DOHH2 (cell line): Measurements from ENCODE around the gene PDE4D.

Experiments used
- H3F3A ChIP-seq: fragments of 200-600 bp; sonication (generic), shearing (Covaris generic); 2 replicates; pipeline ENCODE4 v1.6.0; 2016; ENCODE audit warnings: antibody characterized with exemption, mild to moderate bottlenecking; ENCODE audit not compliant: control insufficient read depth, insufficient read depth
- H3K27ac ChIP-seq: fragments of 200-600 bp; sonication (generic); 2 replicates; pipeline ENCODE4 v1.5.1; 2014; ENCODE audit warnings: low read depth, mild to moderate bottlenecking, low read length, moderate library complexity
- H3K27me3 ChIP-seq: fragments of 200-600 bp; sonication (generic); 2 replicates; pipeline ENCODE4 v1.6.1; 2014; ENCODE audit warnings: mild to moderate bottlenecking, low read length, mixed read lengths; ENCODE audit not compliant: control insufficient read depth
- H3K36me3 ChIP-seq: fragments of 200-600 bp; sonication (generic); 2 replicates; pipeline ENCODE4 v1.6.1; 2014; ENCODE audit warnings: mild to moderate bottlenecking, low read length, moderate library complexity, mixed read lengths; ENCODE audit not compliant: control insufficient read depth
- H3K4me1 ChIP-seq: fragments of 200-600 bp; sonication (generic); 2 replicates; pipeline ENCODE4 v1.6.1; 2014; ENCODE audit warnings: mild to moderate bottlenecking, low read length, mixed read lengths; ENCODE audit not compliant: control insufficient read depth
- H3K4me2 ChIP-seq: fragments of 200-600 bp; sonication (generic); 2 replicates; pipeline ENCODE4 v1.6.0; 2014; ENCODE audit warnings: mild to moderate bottlenecking, low read length, moderate library complexity
- H3K4me3 ChIP-seq: fragments of 200-600 bp; sonication (generic); 2 replicates; pipeline ENCODE4 v1.5.1; 2014; ENCODE audit warnings: mild to moderate bottlenecking, low read length, mixed read lengths
- H3K79me2 ChIP-seq: fragments of 200-600 bp; sonication (generic); 2 replicates; pipeline ENCODE4 v1.6.1; 2014; ENCODE audit warnings: mild to moderate bottlenecking, low read length, mixed read lengths; ENCODE audit not compliant: control insufficient read depth
- H3K9me2 ChIP-seq: fragments of 200-600 bp; sonication (generic); replicated peaks from 2 replicates; pipeline ENCODE4 v1.6.1; 2014; ENCODE audit warnings: mild to moderate bottlenecking, low read length, mixed read lengths; ENCODE audit not compliant: control insufficient read depth
- H3K9me3 ChIP-seq: fragments of 200-600 bp; sonication (generic); 2 replicates; pipeline ENCODE4 v1.6.1; 2014; ENCODE audit warnings: antibody characterized with exemption, low read length, mixed read lengths; ENCODE audit not compliant: control insufficient read depth, insufficient read depth
- H4K20me1 ChIP-seq: fragments of 200-600 bp; sonication (generic); 2 replicates; pipeline ENCODE4 v1.6.0; 2014; ENCODE audit warnings: low read depth, mild to moderate bottlenecking, antibody characterized with exemption, low read length, moderate library complexity; ENCODE audit not compliant: control insufficient read depth, insufficient read depth
- EZH2phosphoT487 ChIP-seq: fragments of 200-600 bp; sonication (generic); IDR thresholded peaks from 2 replicates; pipeline ENCODE4 v1.6.1; 2017; ENCODE audit warnings: borderline replicate concordance, mild to moderate bottlenecking, antibody characterized with exemption, low read length, moderate library complexity, mixed read lengths
- TF ChIP-seq, protein P1 (sequence below): fragments of 200-600 bp; sonication (generic); IDR thresholded peaks from one replicate; pipeline ENCODE4 v1.5.1; 2014; ENCODE audit warnings: antibody characterized with exemption, mild to moderate bottlenecking, low read depth, low read length; ENCODE audit not compliant: poor library complexity, severe bottlenecking

Gene PDE4D

DNA sequence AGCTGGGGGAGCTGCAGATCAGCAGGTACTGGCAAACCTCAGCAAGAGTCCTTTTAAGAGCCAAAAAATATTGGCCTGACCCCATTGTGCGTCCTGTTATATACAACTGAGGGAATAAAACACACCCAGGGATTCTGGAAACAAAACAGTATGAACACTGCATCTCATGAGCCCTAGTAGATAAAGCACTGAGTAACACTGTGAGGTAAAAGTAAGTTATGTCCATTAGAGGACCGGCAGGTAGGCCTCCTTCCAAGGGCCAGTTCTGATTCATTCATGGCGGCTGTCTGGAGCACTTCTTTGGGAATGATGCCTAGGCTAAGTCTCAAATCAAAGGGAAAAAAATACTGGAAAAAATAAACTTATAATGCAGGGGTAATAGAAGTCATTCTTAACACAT is 64.9 kb downstream of the PDE4D start:
- Histone ChIP-seq H3K36me3 (no peaks in the 10 kb centered on the region), H3K9me2 (no peaks in the 10 kb centered on the region), H3K4me3 (no peak overlapping the region), H3F3A (no peaks in the 10 kb centered on the region), H3K27me3 (0 out of 2 replicates have a peak, but pooled peaks cover 2% of the 10 kb centered on the region), H3K4me2 (no peak overlapping the region), H4K20me1 (no peaks in the 10 kb centered on the region), H3K4me1 (no peaks in the 10 kb centered on the region), H3K79me2 (no peaks in the 10 kb centered on the region), H3K27ac (no peak overlapping the region), H3K9me3 (no peaks in the 10 kb centered on the region)
- TF ChIP-seq EZH2phosphoT487, result no peak
- TF ChIP-seq, protein P1, sequence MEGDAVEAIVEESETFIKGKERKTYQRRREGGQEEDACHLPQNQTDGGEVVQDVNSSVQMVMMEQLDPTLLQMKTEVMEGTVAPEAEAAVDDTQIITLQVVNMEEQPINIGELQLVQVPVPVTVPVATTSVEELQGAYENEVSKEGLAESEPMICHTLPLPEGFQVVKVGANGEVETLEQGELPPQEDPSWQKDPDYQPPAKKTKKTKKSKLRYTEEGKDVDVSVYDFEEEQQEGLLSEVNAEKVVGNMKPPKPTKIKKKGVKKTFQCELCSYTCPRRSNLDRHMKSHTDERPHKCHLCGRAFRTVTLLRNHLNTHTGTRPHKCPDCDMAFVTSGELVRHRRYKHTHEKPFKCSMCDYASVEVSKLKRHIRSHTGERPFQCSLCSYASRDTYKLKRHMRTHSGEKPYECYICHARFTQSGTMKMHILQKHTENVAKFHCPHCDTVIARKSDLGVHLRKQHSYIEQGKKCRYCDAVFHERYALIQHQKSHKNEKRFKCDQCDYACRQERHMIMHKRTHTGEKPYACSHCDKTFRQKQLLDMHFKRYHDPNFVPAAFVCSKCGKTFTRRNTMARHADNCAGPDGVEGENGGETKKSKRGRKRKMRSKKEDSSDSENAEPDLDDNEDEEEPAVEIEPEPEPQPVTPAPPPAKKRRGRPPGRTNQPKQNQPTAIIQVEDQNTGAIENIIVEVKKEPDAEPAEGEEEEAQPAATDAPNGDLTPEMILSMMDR, result no peak

DNA sequence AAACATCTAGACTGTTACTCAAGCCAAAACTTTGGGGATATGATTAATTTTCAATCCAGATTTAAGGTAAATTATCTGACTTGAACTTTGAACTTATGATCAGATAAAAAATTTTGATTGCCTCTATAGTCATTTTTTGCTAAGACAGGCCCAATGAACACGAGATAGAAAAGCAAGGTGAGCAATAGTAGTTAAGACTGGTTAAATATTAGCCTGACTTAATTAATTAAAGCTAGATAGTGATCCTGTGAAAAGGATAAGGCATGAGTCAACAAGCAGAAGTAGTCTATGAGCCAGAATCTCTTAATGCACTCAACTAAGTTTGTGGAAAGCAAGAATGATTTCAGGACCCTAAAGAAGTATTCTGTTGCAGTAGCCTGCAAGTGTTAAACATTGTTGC is 66.5 kb downstream of the PDE4D start:
- H3K4me2 ChIP-seq, result no peak overlapping the region
- no peaks in the 10 kb centered on the region for H3K9me2 ChIP-seq
- no peak for TF ChIP-seq EZH2phosphoT487
- TF ChIP-seq, protein P1, result no peak
- peaks cover 2% of the 10 kb centered on the region; the same call in 1 of the 2 replicates for H3K27me3 ChIP-seq
- no peaks in the 10 kb centered on the region for H3F3A ChIP-seq
- no peak overlapping the region for H3K4me3 ChIP-seq
- H4K20me1 ChIP-seq, result no peaks in the 10 kb centered on the region
- H3K36me3 ChIP-seq, result no peaks in the 10 kb centered on the region
- H3K4me1 ChIP-seq, result no peaks in the 10 kb centered on the region
- no peaks in the 10 kb centered on the region for H3K9me3 ChIP-seq
- no peaks in the 10 kb centered on the region for H3K79me2 ChIP-seq
- H3K27ac ChIP-seq, result no peak overlapping the region

DNA sequence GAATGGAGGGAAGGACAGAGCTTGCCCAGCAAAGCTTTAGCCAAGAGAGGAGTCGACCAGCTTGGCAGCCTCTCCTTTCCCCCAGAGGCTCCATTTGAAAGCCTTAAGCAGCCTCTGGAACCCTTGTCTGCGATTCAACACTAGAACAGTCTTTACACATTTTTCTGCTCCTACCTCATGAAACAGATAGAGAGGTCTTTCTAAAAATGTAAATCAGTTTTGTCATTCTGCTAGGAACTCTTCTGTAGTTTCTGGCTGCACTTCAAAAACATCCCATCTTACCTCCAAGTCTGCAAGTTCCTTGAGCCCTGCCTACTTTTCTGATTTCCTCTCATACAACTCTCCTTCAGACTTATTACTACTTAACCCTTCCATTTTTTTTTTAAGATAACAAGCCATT is 70.1 kb downstream of the PDE4D start:
- no peaks in the 10 kb centered on the region for H3F3A ChIP-seq
- no peak overlapping the region for H3K4me2 ChIP-seq
- no peaks in the 10 kb centered on the region for H4K20me1 ChIP-seq
- no peak overlapping the region for H3K27ac ChIP-seq
- H3K9me3 ChIP-seq, result no peaks in the 10 kb centered on the region
- H3K79me2 ChIP-seq, result no peaks in the 10 kb centered on the region
- peaks cover 12% of the 10 kb centered on the region for H3K27me3 ChIP-seq
- no peaks in the 10 kb centered on the region for H3K4me1 ChIP-seq
- no peak for TF ChIP-seq EZH2phosphoT487
- TF ChIP-seq, protein P1, result no peak
- no peaks in the 10 kb centered on the region for H3K9me2 ChIP-seq
- H3K36me3 ChIP-seq, result no peaks in the 10 kb centered on the region
- no peak overlapping the region for H3K4me3 ChIP-seq

DNA sequence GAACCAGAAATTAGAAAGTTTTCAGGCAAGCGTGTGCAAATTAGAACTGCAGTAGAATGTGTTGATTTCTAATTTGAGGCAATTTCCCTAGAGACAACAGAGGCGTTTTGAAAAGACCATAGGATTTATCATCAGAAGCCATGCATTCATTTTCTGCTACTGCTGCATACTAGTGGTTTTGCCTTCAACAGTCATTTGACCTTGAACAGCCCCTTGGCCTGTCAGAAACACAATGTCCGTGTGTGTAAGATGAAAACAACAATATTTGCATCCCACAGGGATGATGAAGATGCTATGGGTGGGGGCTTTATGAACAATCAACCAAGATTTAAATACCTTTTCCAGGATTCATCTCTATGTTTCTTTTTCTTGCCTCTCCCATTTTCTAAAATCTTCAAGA is 73.7 kb downstream of the PDE4D start:
- Histone ChIP-seq H3K4me2 (no peak overlapping the region), H3K27me3 (peaks cover 10% of the 10 kb centered on the region), H3K4me1 (no peaks in the 10 kb centered on the region)

More for the DNA sequence above, 73.7 kb downstream of the PDE4D start:
- Histone ChIP-seq H3K27ac (no peak overlapping the region), H3K9me3 (no peaks in the 10 kb centered on the region), H3F3A (no peaks in the 10 kb centered on the region), H3K9me2 (no peaks in the 10 kb centered on the region), H3K79me2 (no peaks in the 10 kb centered on the region), H3K4me3 (no peak overlapping the region), H3K36me3 (no peaks in the 10 kb centered on the region), H4K20me1 (no peaks in the 10 kb centered on the region)
- no peak for TF ChIP-seq EZH2phosphoT487
- TF ChIP-seq, protein P1, result no peak
